Common myeloid progenitor, CD34-positive (primary cell): Measurements from ENCODE around the gene WARS2.

Source experiments
- CTCF ChIA-PET: fragments of 350-600 bp; sonication (Branson Sonifier 250); formaldehyde crosslinking; loops from one replicate; lab custom pipeline; 2021; ENCODE audit warnings: antibody characterized with exemption; lab: Charles Lee
- POLR2A ChIA-PET: fragments of 350-600 bp; sonication (Branson Sonifier 250); formaldehyde crosslinking; loops from one replicate; lab custom pipeline; 2021; ENCODE audit warnings: antibody characterized with exemption; lab: Charles Lee
- DNase-seq, 3 donors: peaks; one replicate each; pipeline versions ENCODE4 v3.0.0 to v3.0.0-alpha.2; 2013
- H3K27ac ChIP-seq, 2 experiments: 1 replicate in 1 of 2; 2 replicates in 1 of 2; pipeline ENCODE4 v1.7.0; 2013; ENCODE audit warnings: inconsistent platforms in 2 of 2, low read length in 2 of 2, mild to moderate bottlenecking in 2 of 2, low read depth in 1 of 2, moderate library complexity in 1 of 2; ENCODE audit not compliant: severe bottlenecking in 2 of 2, insufficient read depth in 1 of 2, poor library complexity in 1 of 2
- H3K27me3 ChIP-seq, 5 experiments: replicated peaks in 2 of 5; 1 replicate in 3 of 5; 2 replicates in 2 of 5; pipeline versions ENCODE4 v1.6.1 to v1.7.0; 2013; ENCODE audit warnings: low read length in 4 of 5, mild to moderate bottlenecking in 2 of 5, moderate library complexity in 2 of 5, inconsistent platforms in 1 of 5; ENCODE audit not compliant: insufficient read depth in 5 of 5, control insufficient read depth in 4 of 5
- H3K36me3 ChIP-seq, 4 experiments: 1 replicate in 2 of 4; 2 replicates in 2 of 4; pipeline versions ENCODE4 v1.6.1 to v1.7.0; 2013; ENCODE audit warnings: low read length in 3 of 4, control low read depth in 1 of 4, mild to moderate bottlenecking in 1 of 4; ENCODE audit not compliant: control insufficient read depth in 4 of 4, insufficient read depth in 4 of 4
- H3K4me1 ChIP-seq, 4 experiments: 1 replicate in 3 of 4; 2 replicates in 1 of 4; pipeline versions ENCODE4 v1.6.1 to v1.7.1; 2013; ENCODE audit warnings: low read length in 3 of 4, mild to moderate bottlenecking in 3 of 4, control low read depth in 1 of 4, inconsistent platforms in 1 of 4, moderate library complexity in 1 of 4; ENCODE audit not compliant: control insufficient read depth in 4 of 4, insufficient read depth in 4 of 4; ENCODE audit errors: control extremely low read depth in 1 of 4
- H3K4me3 ChIP-seq, 7 experiments: 1 replicate in 4 of 7; 2 replicates in 3 of 7; pipeline versions ENCODE4 v1.5.1 to v1.7.0; 2013; ENCODE audit warnings: mild to moderate bottlenecking in 7 of 7, low read length in 6 of 7, moderate library complexity in 6 of 7, inconsistent platforms in 2 of 7, low read depth in 2 of 7, control low read depth in 1 of 7; ENCODE audit not compliant: insufficient read depth in 4 of 7, control insufficient read depth in 1 of 7; ENCODE audit errors: extremely low read depth in 1 of 7
- H3K9me3 ChIP-seq, 5 experiments: 1 replicate in 4 of 5; 2 replicates in 1 of 5; pipeline versions ENCODE4 v1.6.1 to v1.7.1; 2013; ENCODE audit warnings: low read length in 4 of 5, mild to moderate bottlenecking in 2 of 5, inconsistent platforms in 1 of 5, low read depth in 1 of 5, moderate library complexity in 1 of 5; ENCODE audit not compliant: control insufficient read depth in 4 of 5, insufficient read depth in 2 of 5; ENCODE audit errors: control extremely low read depth in 1 of 5
- WGBS: methylation state at CpG from one replicate; pipeline ENCODE4 v1.1.5; 2013; ENCODE audit not compliant: insufficient coverage; 5-methylcytosine and 5-hydroxymethylcytosine counted together

The WARS2 gene

GRCh38 chr1:118988186-118989005 lies 152.1 kb downstream of the WARS2 start, which contains the start of gene TBX15:
Gene TBX15 (minus strand): TSS chr1:118988343. CDS start chr1:118987795, 548 bp downstream.
- H3K9me3 ChIP-seq, result peaks cover 0 to 9% (median 0%) of the 10 kb centered on the region in 5 experiments
- H3K4me3 ChIP-seq, result peak within 1 kb of the TSS in 6 of 7 experiments; percentile 9 to 67 (median 24)
- 11% methylated on average over 24 of the region's 31 CpGs for WGBS
- peaks cover 0 to 46% (median 35%) of the 10 kb centered on the region in 4 experiments for H3K4me1 ChIP-seq
- H3K36me3 ChIP-seq, result no peaks in the 10 kb centered on the region
- no peak within 1 kb of the TSS for H3K27ac ChIP-seq
- peaks cover 11 to 100% (median 71%) of the 10 kb centered on the region in 5 experiments for H3K27me3 ChIP-seq
- POLR2A ChIA-PET, result no interaction called here
- CTCF ChIA-PET, result interaction anchor here (0.8 to 3.4 kb wide), 4 partner anchors 12 to 20 kb away, joined by 3 to 13 read pairs (median 8); no protein-coding TSS in a partner anchor
- DNase-seq, result no peak

GRCh38 chr1:118987468-118988185 lies 152.8 kb downstream of the WARS2 start:
- Histone ChIP-seq H3K4me3 (peak overlapping the region in 6 of 7 experiments; percentile 9 to 67 (median 24)), H3K27me3 (peaks cover 12 to 100% (median 71%) of the 10 kb centered on the region in 5 experiments), H3K27ac (no peak overlapping the region), H3K4me1 (peaks cover 0 to 42% (median 35%) of the 10 kb centered on the region in 4 experiments), H3K9me3 (peaks cover 0 to 17% (median 0%) of the 10 kb centered on the region in 5 experiments), H3K36me3 (no peaks in the 10 kb centered on the region)
- POLR2A ChIA-PET, result no interaction called here
- under 1% methylated on average over 59 of the region's 65 CpGs for WGBS
- peak in 2 of 3 donors; percentile 56 to 67 for DNase-seq
- CTCF ChIA-PET, result interaction anchor here (3.4 kb wide), 1 partner anchor 21 kb away, joined by 11 read pairs; no protein-coding TSS in a partner anchor

- H3K4me3 ChIP-seq, result peak overlapping the region in 4 of 7 experiments; percentile 15 to 67 (median 41)
- H3K4me1 ChIP-seq, result peaks cover 0 to 42% (median 35%) of the 10 kb centered on the region in 4 experiments
- H3K27ac ChIP-seq, result no peak overlapping the region
- DNase-seq, result no peak
- 6% methylated on average over 39 of the region's 42 CpGs for WGBS
- peaks cover 20 to 100% (median 72%) of the 10 kb centered on the region in 5 experiments for H3K27me3 ChIP-seq
- ChIA-PET CTCF (interaction anchor here (1.1 to 3.4 kb wide), 4 partner anchors 9 to 22 kb away, joined by 3 to 11 read pairs (median 5); no protein-coding TSS in a partner anchor), POLR2A (interaction anchor here (0.6 kb wide), 1 partner anchor 873 kb away, joined by 3 read pairs; no protein-coding TSS in a partner anchor)
- no peaks in the 10 kb centered on the region for H3K36me3 ChIP-seq
- peaks cover 0 to 18% (median 0%) of the 10 kb centered on the region in 5 experiments for H3K9me3 ChIP-seq
Measured at GRCh38 chr1:118986555-118987467, 153.6 kb downstream of the WARS2 start.

- H3K36me3 ChIP-seq, result no peaks in the 10 kb centered on the region
- ChIA-PET POLR2A (no interaction called here), CTCF (interaction anchor here (0.7 to 3.4 kb wide), 6 partner anchors 9 to 23 kb away, joined by 3 to 11 read pairs (median 4); no protein-coding TSS in a partner anchor)
- H3K27ac ChIP-seq, result no peak overlapping the region
- peaks cover 28 to 100% (median 64%) of the 10 kb centered on the region in 5 experiments for H3K27me3 ChIP-seq
- 7% methylated on average over 29 of the region's 34 CpGs for WGBS
- peaks cover 0 to 42% (median 35%) of the 10 kb centered on the region in 4 experiments for H3K4me1 ChIP-seq
- H3K9me3 ChIP-seq, result peaks cover 0 to 18% (median 0%) of the 10 kb centered on the region in 5 experiments
- no peak for DNase-seq
- no peak overlapping the region for H3K4me3 ChIP-seq
Measured at GRCh38 chr1:118985640-118986554, 154.6 kb downstream of the WARS2 start.

GRCh38 chr1:118984722-118985639 lies 155.5 kb downstream of the WARS2 start:
- DNase-seq, result no peak
- Histone ChIP-seq H3K9me3 (peaks cover 0 to 18% (median 0%) of the 10 kb centered on the region in 5 experiments), H3K4me1 (peaks cover 0 to 36% (median 31%) of the 10 kb centered on the region in 4 experiments), H3K36me3 (no peaks in the 10 kb centered on the region), H3K27ac (no peak overlapping the region), H3K4me3 (peak overlapping the region in 3 of 7 experiments; percentile 36 to 46 (median 45)), H3K27me3 (peaks cover 29 to 100% (median 63%) of the 10 kb centered on the region in 5 experiments)
- ChIA-PET POLR2A (no interaction called here), CTCF (interaction anchor here (0.6 to 3.4 kb wide), 10 partner anchors 9 to 831 kb away, joined by 3 to 11 read pairs (median 4); no protein-coding TSS in a partner anchor)
- 4% methylated on average over 33 of the region's 48 CpGs for WGBS
